Neural cell (in vitro differentiated cells): ENCODE measurements around the gene PCBP4. TPM values are rescaled to one million over a fixed set of nuclear protein-coding genes. Genes with fewer than 3 reads are reported as not detected.

Experiments
- H2AFZ ChIP-seq: fragments of 200-600, 300-800 bp; sonication (generic), shearing (Covaris generic); 2 replicates; pipeline ENCODE4 v1.6.0; 2014; ENCODE audit warnings: low read depth, mild to moderate bottlenecking, antibody characterized with exemption, low read length, moderate library complexity
- H3F3A ChIP-seq: fragments of 200-600 bp; shearing (Covaris generic); 2 replicates; pipeline ENCODE4 v1.6.1; 2016; ENCODE audit warnings: mild to moderate bottlenecking, moderate library complexity, mixed read lengths, antibody characterized with exemption, low read length; ENCODE audit not compliant: insufficient read depth, poor library complexity, severe bottlenecking
- H3K27ac ChIP-seq: fragments of 200-600, 300-800 bp; sonication (generic), shearing (Covaris generic); 2 replicates; pipeline ENCODE4 v1.5.1; 2014; ENCODE audit warnings: mild to moderate bottlenecking, low read length, moderate library complexity
- H3K27me3 ChIP-seq: fragments of 300-800, 200-600 bp; sonication (generic), shearing (Covaris generic); 2 replicates; pipeline ENCODE4 v1.6.0; 2014; ENCODE audit warnings: mild to moderate bottlenecking, low read depth, low read length, moderate library complexity; ENCODE audit not compliant: insufficient read depth
- H3K36me3 ChIP-seq: fragments of 300-800, 200-600 bp; sonication (generic), shearing (Covaris generic); 2 replicates; pipeline ENCODE4 v1.5.1; 2014; ENCODE audit warnings: mild to moderate bottlenecking, antibody characterized with exemption, low read length, moderate library complexity; ENCODE audit not compliant: insufficient read depth
- H3K4me2 ChIP-seq: fragments of 300-800, 200-600 bp; sonication (generic), shearing (Covaris generic); 2 replicates; pipeline ENCODE4 v1.6.0; 2014; ENCODE audit warnings: mild to moderate bottlenecking, low read length
- H3K4me3 ChIP-seq: fragments of 300-800, 200-600 bp; sonication (generic), shearing (Covaris generic); 2 replicates; pipeline ENCODE4 v1.5.1; 2014; ENCODE audit warnings: mild to moderate bottlenecking, low read length, moderate library complexity
- H3K79me2 ChIP-seq: fragments of 200-600 bp; shearing (Covaris generic); replicated peaks from 2 replicates; pipeline ENCODE4 v1.6.0; 2014; ENCODE audit warnings: mild to moderate bottlenecking, low read length, moderate library complexity; ENCODE audit not compliant: insufficient read depth
- H3K9ac ChIP-seq: fragments of 300-800, 200-600 bp; sonication (generic), shearing (Covaris generic); 2 replicates; pipeline ENCODE4 v1.6.1; 2016; ENCODE audit warnings: mild to moderate bottlenecking, low read length, mixed read lengths
- H3K9me2 ChIP-seq: fragments of 200-600 bp; shearing (Covaris generic); 2 replicates; pipeline ENCODE4 v1.6.1; 2016; ENCODE audit warnings: mild to moderate bottlenecking, low read length, mixed read lengths; ENCODE audit not compliant: insufficient read depth
- H3K9me3 ChIP-seq: fragments of 200-600, 300-800 bp; sonication (generic), shearing (Covaris generic); 2 replicates; pipeline ENCODE4 v1.6.1; 2016; ENCODE audit warnings: mild to moderate bottlenecking, mixed run types, low read length, moderate library complexity, mixed read lengths
- H4K20me1 ChIP-seq: fragments of 200-600 bp; shearing (Covaris generic); 2 replicates; pipeline ENCODE4 v1.6.1; 2016; ENCODE audit warnings: mild to moderate bottlenecking, mixed run types; ENCODE audit not compliant: insufficient read depth
- EP300 ChIP-seq: fragments of 450-650 bp; conservative IDR thresholded peaks from 2 replicates; pipeline ENCODE4 v1.6.1; 2014; ENCODE audit warnings: antibody characterized with exemption, mild to moderate bottlenecking, moderate library complexity; ENCODE audit not compliant: poor library complexity, severe bottlenecking
- EZH2 ChIP-seq: fragments of 200-600, 300-800 bp; shearing (Covaris generic), sonication (generic); IDR thresholded peaks from 2 replicates; pipeline ENCODE4 v1.6.1; 2014; ENCODE audit warnings: antibody characterized with exemption, low read length, borderline replicate concordance, mild to moderate bottlenecking; ENCODE audit not compliant: insufficient read depth, poor library complexity, severe bottlenecking
- MXI1 ChIP-seq: fragments of 450-650 bp; conservative IDR thresholded peaks from 2 replicates; pipeline ENCODE4 v1.6.1; 2014; ENCODE audit warnings: antibody characterized with exemption, mild to moderate bottlenecking; ENCODE audit not compliant: poor library complexity, severe bottlenecking
- POLR2AphosphoS5 ChIP-seq: IDR thresholded peaks from 2 replicates; pipeline ENCODE4 v1.6.1; 2012
- RAD21 ChIP-seq: fragments of 450-650 bp; conservative IDR thresholded peaks from 2 replicates; pipeline ENCODE4 v1.6.1; 2014; ENCODE audit warnings: antibody characterized with exemption, mild to moderate bottlenecking, moderate library complexity
- SMC3 ChIP-seq: fragments of 450-650 bp; conservative IDR thresholded peaks from 2 replicates; pipeline ENCODE4 v1.6.1; 2014; ENCODE audit warnings: antibody characterized with exemption, mild to moderate bottlenecking, moderate library complexity; ENCODE audit not compliant: poor library complexity
- TAF1 ChIP-seq: IDR thresholded peaks from 2 replicates; pipeline ENCODE4 v1.6.1; 2012; ENCODE audit warnings: low read depth
- polyA plus RNA-seq: library from polyadenylated mRNA; depleted of rRNA; stranded (reverse); fragments of >200 nt; gene quantifications from 2 replicates; pipeline ENCODE4 v1.2.3, GENCODE V29; 2014
- TF ChIP-seq, protein P1 (sequence below): IDR thresholded peaks from 2 replicates; pipeline ENCODE4 v1.6.1; 2012; ENCODE audit warnings: borderline replicate concordance
- TF ChIP-seq, protein P2 (sequence below): fragments of 450-650 bp; IDR thresholded peaks from 2 replicates; pipeline ENCODE4 v1.5.1; 2014; ENCODE audit warnings: antibody characterized with exemption, mild to moderate bottlenecking, moderate library complexity; ENCODE audit not compliant: poor library complexity, severe bottlenecking

PCBP4 gene
- polyA plus RNA-seq, 1 donor from 2014 or later: 251 TPM

DNA sequence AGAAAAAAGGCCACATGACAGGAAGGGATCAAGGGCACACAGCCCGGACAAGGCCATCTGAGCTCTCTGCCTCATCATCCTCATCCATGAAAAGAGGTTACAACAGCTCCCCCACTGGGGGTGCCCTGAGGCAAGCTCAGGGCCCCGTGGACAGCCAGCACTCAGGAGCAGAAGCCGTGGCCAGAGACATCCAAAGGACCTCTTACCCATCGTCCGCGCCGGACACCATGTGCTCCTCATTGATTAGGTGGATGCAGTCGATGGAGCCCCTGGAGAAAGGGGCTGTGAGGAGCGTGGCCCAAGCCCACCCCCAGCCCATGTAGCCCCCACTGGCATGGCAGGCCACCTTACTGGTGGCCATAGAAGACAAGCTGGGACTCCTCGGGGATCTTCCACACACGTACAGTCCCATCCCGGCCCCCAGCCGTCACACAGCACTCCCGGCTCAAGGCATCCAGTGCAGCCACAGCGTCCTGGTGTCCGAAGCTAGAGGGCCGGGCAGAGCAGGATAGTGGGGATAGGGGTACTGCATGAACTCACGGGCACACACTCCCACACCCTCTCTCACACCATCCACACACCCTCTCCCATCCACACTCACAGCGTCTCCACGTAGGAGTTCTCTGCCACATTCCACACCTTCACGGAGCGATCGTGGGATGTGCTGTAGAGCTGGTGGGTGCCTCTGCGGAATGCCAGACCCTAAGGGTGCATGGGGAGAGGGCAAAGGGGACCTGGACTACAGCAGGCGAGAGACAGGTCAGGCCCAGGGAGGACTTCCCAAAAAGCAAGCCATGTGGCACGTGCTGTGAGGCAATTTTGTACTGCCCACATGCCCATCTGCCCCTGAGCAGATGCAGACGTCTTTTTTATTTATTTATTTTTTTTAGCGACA is 32.0 kb downstream of the PCBP4 start:
- H4K20me1 ChIP-seq: no peaks in the 10 kb centered on the region
- H3K4me2 ChIP-seq: no peak overlapping the region
- H3K9ac ChIP-seq: no peak overlapping the region
- H2AFZ ChIP-seq: no peak overlapping the region
- H3K9me2 ChIP-seq: no peaks in the 10 kb centered on the region
- no peaks in the 10 kb centered on the region for H3K9me3 ChIP-seq
- H3F3A ChIP-seq: no peaks in the 10 kb centered on the region
- no peaks in the 10 kb centered on the region for H3K79me2 ChIP-seq
- H3K27me3 ChIP-seq: no peaks in the 10 kb centered on the region
- H3K27ac ChIP-seq: no peak overlapping the region
- TF ChIP-seq POLR2AphosphoS5 (no peak), RAD21 (no peak), EP300 (no peak), TAF1 (no peak), SMC3 (no peak)
- TF ChIP-seq, protein P1, sequence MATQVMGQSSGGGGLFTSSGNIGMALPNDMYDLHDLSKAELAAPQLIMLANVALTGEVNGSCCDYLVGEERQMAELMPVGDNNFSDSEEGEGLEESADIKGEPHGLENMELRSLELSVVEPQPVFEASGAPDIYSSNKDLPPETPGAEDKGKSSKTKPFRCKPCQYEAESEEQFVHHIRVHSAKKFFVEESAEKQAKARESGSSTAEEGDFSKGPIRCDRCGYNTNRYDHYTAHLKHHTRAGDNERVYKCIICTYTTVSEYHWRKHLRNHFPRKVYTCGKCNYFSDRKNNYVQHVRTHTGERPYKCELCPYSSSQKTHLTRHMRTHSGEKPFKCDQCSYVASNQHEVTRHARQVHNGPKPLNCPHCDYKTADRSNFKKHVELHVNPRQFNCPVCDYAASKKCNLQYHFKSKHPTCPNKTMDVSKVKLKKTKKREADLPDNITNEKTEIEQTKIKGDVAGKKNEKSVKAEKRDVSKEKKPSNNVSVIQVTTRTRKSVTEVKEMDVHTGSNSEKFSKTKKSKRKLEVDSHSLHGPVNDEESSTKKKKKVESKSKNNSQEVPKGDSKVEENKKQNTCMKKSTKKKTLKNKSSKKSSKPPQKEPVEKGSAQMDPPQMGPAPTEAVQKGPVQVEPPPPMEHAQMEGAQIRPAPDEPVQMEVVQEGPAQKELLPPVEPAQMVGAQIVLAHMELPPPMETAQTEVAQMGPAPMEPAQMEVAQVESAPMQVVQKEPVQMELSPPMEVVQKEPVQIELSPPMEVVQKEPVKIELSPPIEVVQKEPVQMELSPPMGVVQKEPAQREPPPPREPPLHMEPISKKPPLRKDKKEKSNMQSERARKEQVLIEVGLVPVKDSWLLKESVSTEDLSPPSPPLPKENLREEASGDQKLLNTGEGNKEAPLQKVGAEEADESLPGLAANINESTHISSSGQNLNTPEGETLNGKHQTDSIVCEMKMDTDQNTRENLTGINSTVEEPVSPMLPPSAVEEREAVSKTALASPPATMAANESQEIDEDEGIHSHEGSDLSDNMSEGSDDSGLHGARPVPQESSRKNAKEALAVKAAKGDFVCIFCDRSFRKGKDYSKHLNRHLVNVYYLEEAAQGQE: no peak
- no peaks in the 10 kb centered on the region for H3K36me3 ChIP-seq
- no peak overlapping the region for H3K4me3 ChIP-seq

DNA sequence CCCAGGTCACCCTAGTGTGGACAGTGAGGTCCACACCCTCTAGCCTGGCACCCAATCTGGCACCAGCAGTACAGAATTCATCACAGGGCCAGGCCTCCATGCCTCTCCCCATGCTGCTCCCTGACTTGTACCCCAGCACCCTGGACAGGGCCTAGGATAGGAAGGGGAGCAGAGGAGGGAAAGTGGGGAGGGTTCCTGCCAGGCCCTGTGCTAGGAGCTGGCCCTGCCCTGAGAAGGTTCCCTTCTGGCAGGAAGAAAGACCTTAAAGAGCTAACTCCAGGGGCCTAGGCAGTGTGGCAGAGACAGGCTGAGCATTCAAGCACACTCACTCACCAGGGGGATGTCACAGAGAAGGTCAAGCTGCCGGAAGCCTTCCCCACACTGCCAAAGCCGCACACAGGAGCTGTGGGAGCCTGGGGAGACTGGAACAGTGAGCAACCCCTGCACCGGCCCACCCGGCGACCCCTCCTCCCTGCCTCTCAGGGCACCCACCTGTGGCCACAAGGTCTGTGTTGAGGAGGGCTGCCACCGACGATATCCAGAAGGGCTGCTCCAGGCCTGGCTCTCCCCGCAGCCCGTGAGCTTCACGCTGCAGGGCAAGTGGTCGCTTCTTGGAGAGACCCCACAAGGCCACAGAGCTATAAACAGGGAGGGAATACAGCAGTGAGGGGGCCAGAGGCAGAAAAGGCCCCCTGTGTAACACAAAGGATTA is 33.0 kb downstream of the PCBP4 start:
- Histone ChIP-seq H3K9ac (no peak overlapping the region), H3K9me2 (no peaks in the 10 kb centered on the region), H4K20me1 (no peaks in the 10 kb centered on the region), H3F3A (no peaks in the 10 kb centered on the region), H3K9me3 (no peaks in the 10 kb centered on the region), H2AFZ (no peak overlapping the region), H3K27ac (no peak overlapping the region), H3K4me2 (no peak overlapping the region), H3K27me3 (no peaks in the 10 kb centered on the region), H3K36me3 (no peaks in the 10 kb centered on the region), H3K4me3 (no peak overlapping the region), H3K79me2 (no peaks in the 10 kb centered on the region)
- TF ChIP-seq POLR2AphosphoS5 (no peak), TAF1 (no peak), EP300 (no peak), RAD21 (no peak), EZH2 (no peak), SMC3 (no peak)

DNA sequence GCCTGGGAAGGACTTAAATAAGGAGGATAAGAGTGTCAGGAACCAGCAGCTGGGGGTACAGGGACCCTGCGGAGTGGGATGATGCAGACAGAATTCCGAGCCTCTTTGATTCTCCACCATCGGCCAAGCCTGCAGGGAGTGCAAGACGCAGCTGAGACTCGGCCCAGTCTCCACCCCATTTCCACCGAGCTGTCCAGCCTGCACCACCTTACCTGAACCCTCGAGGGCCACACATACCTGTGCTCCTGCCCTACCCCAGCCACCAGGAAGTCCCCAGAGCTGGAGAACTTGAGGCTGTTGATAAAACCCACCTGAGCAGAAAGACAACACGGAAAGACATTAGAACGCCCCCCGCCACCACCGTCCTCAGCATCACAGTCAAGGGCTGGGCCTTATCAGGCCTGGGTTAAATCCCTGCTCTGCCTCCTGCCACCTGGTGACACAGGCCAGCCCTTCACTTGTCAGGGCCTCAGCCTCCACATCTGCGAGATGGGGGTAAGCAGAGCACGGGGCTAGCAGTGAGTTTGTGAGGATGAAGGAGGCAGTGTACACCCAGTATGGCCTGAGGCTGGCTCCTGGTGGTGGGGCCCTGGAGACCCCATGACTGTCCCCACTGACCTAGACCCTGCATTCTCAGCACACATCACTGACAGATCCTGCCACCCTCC is 33.6 kb downstream of the PCBP4 start:
- Histone ChIP-seq H3K27ac (no peak overlapping the region), H3K9ac (no peak overlapping the region), H3K27me3 (no peaks in the 10 kb centered on the region), H3K4me2 (no peak overlapping the region), H3F3A (no peaks in the 10 kb centered on the region), H3K9me2 (no peaks in the 10 kb centered on the region), H3K9me3 (no peaks in the 10 kb centered on the region), H4K20me1 (no peaks in the 10 kb centered on the region), H3K36me3 (no peaks in the 10 kb centered on the region), H2AFZ (no peak overlapping the region), H3K79me2 (no peaks in the 10 kb centered on the region), H3K4me3 (no peak overlapping the region)
- TF ChIP-seq EZH2 (no peak), EP300 (no peak), SMC3 (no peak), MXI1 (no peak), RAD21 (no peak), TAF1 (no peak), POLR2AphosphoS5 (no peak)
- TF ChIP-seq, protein P1: no peak
- TF ChIP-seq, protein P2, sequence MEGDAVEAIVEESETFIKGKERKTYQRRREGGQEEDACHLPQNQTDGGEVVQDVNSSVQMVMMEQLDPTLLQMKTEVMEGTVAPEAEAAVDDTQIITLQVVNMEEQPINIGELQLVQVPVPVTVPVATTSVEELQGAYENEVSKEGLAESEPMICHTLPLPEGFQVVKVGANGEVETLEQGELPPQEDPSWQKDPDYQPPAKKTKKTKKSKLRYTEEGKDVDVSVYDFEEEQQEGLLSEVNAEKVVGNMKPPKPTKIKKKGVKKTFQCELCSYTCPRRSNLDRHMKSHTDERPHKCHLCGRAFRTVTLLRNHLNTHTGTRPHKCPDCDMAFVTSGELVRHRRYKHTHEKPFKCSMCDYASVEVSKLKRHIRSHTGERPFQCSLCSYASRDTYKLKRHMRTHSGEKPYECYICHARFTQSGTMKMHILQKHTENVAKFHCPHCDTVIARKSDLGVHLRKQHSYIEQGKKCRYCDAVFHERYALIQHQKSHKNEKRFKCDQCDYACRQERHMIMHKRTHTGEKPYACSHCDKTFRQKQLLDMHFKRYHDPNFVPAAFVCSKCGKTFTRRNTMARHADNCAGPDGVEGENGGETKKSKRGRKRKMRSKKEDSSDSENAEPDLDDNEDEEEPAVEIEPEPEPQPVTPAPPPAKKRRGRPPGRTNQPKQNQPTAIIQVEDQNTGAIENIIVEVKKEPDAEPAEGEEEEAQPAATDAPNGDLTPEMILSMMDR: no peak
